NCI-H2227 treated with DMSO at 0.1 percent for 48 hours (cell line): Measurements from ENCODE around the gene DLG2.
"Not testable (repeated sequence)": the region's sequence is repeated elsewhere in the genome, so short reads cannot be mapped to it uniquely, and the experiment has no call there.

Experiments
- DNase-seq: peaks from one replicate; lab custom pipeline; 2025; lab: John Stamatoyannopoulos, UW

The DLG2 gene

DNA sequence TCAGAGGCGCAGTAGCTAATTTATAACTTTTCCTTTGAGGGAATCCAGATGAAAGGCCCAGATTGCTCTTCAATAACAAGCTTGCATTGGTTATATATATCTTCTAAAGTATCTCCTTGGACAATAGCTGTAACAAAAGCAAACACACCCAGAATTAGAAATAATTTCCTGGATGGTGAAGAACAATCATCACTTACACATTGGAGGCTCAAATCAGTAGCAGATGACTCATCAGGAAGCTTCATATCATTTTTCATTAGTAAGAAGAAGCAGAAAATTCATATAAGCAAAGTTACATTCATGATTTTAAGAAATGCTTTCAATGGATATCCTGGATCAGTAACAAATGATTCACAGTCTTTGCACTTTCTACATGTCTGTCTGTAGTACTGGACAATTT, 2167.3 kb downstream of the DLG2 start:
- no peak for DNase-seq

- DNase-seq = no peak
These were observed 2170.6 kb downstream of the DLG2 start for GRCh38 chr11:83456566-83456965.

- peak; percentile 28 for DNase-seq
These were observed 2171.1 kb downstream of the DLG2 start for GRCh38 chr11:83456075-83456474.

DNA sequence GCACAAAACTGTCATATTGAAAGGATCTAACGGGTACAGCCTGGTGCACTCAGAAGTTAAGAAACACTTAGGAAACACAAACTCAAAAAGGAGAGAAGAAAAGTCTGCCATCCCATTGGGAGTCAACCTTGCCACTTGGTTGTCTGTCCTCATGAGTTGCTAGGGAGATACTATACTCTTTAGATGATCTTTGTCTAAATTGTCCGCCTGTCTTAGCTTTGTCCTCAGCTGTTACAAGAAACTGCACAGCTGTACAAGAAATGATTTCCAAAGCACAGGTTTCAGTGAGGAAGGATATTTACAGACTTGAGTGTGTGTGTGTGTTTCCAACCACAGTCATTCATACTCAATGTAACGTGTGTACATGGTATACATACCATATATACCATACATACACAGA, 2171.8 kb downstream of the DLG2 start:
- DNase-seq = no peak

DNA sequence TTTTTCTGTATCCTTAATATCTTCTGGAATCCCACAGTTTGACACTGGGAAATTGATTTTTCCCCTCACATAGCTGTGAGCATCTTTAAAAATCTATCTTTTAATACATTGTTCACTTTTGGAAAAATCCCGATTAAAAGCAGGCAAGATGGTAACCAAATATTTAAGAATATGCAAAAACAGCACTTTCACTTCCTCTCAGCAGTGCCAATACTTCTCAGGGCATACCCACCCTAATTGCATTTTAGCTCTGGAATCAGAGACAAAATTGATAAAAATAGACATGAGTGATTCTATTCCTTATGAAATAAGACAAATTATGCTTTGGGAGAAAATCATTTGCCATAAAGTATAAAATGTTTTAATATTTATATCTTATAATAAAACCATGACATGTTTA, 2172.5 kb downstream of the DLG2 start:
- DNase-seq = no peak

- no peak for DNase-seq
These were observed 2177.7 kb downstream of the DLG2 start for GRCh38 chr11:83449338-83449913.

DNA sequence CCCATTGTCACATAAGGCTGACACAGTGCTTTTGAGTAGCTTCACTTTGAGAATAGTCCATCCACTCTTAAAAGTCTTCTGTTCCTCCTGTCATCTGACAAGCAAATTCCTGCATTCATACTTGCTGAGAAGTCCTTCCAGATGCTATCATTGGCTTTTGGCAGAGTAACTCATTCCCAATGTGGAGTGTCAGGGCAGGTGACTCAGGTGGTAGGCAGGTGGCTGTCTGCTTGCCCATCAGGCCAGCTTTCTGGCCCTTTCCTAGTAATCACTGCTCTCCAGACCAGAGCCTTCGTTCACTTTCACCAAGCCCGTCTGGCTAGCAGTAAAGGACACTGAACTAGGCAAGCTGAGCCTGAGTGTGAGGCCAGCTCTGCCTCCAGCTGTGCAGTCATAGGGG, 2178.5 kb downstream of the DLG2 start:
- no peak for DNase-seq

DNA sequence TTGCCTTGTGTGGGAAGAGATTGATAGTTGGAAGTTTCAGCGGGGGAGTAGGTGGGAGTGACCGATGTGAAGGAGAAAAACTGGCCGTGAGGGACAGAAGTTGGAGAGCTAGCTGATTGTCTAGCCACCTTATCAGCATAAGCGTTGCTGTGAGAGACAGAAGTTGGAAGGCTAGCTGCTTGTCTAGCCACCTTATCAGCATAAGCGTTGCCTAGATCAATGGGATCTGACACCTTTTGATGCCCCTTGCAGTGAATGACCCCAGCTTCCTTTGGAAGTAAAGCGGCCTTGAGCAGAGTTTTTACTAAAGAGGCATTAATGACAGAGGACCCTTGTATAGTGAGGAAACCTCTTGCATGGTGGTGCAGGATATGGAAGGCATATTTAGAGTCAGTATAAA, 2183.3 kb downstream of the DLG2 start:
- DNase-seq = not testable (repeated sequence)

DNA sequence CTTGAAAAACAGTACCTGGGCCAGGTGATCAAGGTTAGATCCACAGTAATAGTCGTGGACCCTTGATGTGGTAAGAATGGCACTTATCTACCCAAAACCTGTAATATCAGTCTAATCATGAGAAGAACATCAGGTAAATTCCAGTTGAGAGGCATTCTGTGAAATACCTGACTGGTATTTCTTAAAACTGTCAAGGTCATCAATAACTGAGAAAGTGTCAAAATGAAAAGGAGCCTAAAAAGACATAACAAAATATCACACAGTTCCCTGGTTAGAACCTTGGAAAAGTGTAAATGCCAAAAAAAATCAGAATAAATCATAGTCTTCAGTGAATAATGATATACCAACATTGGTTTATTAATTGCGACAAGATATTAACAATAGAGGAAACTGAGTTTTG, 2185.5 kb downstream of the DLG2 start:
- no peak for DNase-seq

DNA sequence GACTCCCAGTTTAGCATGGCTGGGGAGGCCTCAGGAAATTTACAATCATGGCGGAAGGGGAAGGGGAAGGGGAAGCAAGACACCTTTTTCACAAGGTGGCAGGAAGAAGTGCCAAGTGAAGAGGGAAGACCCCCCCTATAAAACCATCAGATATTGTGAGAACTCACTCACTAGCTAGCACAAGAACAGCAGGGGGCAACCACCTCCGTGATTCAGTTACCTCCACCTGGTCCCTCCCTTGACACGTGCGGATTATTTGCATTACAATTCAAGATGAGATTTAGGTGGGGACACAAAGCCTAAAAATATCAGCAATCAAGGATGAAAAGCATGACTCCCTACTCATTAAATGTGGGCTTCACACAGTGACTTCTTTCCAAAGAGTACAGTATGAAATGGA, 2186.0 kb downstream of the DLG2 start:
- no peak for DNase-seq

- DNase-seq = no peak
These were observed 2188.7 kb downstream of the DLG2 start for GRCh38 chr11:83438438-83438837.

DNA sequence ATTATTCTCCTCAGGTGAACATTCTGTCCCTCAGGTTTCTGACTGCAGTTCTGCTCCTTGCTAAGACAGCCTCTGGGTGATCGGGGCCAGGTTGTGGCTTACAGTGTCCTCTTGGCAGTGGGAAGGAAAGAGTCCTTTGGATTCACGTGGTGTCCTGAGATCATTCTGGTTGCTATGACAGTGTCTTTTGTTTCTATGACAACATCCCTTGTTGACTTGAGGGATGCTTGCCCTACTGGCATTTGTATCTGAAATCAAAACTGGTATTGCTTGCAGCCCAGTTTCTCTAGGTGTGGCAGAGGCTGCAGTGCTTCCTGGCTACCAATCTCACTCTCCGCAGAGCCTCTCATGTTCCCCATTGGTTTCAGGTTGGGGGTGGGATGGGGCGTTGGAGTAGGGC, 2189.2 kb downstream of the DLG2 start:
- DNase-seq = no peak

GRCh38 chr11:83436855-83437254, 2190.3 kb downstream of the DLG2 start:
- DNase-seq = no peak

DNA sequence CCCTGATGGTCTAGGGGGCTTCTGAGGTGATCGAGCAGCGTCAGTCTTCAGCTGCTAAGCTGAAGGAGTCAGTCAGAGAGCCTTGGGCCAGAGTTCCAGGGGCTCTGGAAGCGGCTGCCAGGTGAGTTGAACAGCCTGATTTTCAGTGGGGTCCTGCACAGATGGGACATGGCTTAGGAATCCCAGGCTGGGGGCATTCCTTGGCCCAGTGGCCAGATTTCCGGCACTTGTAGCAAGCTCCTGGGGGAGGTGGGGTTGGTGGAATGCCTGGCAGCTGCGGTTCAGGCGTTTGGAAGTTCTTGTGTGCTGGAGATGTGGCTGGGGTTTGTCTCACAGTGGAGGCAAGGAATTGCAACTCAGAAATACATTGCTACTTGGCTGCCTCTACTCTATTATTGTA, 2192.3 kb downstream of the DLG2 start:
- DNase-seq = not testable (repeated sequence)

- DNase-seq = no peak
These were observed 2199.2 kb downstream of the DLG2 start for GRCh38 chr11:83427943-83428342.

- DNase-seq = no peak
These were observed 2199.6 kb downstream of the DLG2 start for GRCh38 chr11:83427501-83427900.

- DNase-seq = no peak
These were observed 2202.0 kb downstream of the DLG2 start for GRCh38 chr11:83425137-83425466.

DNA sequence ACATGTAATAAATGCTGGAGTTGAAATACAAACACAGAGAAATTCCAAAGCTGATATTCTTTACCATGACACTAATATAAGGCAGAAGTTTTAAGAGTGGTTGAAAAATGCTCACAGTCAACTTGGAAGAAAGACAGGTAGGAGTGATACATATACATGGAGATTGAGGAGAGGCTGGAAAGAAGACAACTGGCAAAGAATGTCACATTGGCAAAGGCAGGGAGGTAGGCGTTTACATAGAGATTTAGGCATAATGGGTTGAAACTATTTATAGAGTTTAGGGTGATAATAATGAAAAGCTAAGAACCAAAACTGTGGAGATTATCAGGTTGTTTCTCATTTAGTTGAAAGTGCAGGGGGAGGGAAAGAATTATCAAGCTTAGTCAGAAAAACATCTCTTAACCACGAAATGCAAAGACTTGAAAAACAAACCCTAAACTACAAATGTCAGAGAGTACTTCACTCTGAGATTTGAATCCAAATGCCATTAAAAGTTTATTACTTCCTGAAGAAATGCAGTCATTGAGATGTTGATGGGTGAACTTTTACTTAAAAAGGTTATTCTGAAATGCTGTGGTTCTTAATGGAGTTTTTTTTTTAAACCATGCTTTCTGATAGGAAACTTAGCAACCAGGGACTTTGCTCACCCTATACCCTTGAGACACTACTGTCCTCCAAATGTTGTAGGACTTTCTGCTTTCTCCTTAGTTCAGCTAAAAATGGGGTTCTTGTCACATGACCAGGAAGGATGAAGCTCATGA, 2202.6 kb downstream of the DLG2 start:
- DNase-seq = no peak

DNA sequence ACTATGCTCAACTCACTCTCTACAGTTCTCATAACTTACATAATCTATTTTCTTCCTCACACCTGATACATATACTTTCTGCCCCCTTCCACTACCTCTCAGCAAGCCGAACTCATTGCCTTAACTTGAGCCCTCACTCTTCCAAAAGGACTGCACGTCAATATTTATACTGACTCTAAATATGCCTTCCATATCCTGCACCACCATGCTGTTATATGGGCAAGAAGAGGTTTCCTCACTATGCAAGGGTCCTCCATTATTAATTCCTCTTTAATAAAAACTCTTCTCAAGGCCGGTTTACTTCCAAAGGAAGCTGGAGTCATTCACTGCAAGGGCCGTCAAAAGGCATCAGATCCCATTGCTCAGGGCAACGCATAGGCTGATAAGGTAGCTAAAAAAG, 2204.5 kb downstream of the DLG2 start:
- DNase-seq = not testable (repeated sequence)

- no peak for DNase-seq
These were observed 2216.3 kb downstream of the DLG2 start for GRCh38 chr11:83410605-83411565.

DNA sequence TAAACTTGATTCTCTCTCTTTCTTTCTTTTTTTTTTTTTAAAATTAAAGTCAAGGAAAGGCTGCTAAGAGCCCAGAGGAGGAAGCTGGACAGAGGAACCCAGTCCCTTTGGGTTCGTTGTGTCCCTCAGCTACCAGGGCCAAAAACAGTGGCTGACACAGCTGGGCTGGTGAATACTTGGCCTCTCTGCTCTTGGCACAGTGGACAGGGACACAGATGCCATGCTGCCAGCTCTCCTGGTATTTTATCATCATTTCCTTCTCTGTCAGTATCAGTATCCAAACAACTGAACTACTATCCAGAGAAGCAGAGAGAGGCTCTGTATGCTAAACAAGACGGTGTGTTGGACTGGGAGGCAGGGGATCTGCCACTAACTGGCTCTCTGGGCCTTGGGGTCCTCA, 2217.3 kb downstream of the DLG2 start:
- DNase-seq = no peak

DNA sequence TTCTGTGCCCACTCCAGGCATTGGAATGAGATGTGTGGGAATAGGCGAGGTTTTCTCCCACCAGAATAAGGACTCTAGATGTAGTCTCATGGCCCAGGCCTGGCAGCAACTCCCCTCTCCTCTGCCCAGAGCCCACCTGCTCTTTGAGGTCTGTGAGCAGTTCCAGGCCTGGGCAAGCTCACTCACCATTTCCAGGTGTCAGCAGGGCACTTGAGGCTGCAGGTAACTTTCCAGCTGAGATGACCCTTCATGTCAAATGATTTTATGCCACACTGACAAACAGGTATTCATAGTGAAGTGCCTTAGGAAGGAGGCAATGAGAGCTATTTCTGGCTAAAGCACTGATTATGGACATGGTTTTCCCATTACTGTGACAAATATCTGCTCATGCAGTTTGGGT, 2217.7 kb downstream of the DLG2 start:
- DNase-seq = no peak

GRCh38 chr11:83408946-83409345, 2218.2 kb downstream of the DLG2 start:
- DNase-seq = no peak
